DOHH2 (cell line): ENCODE data around the gene DACH1.

Experiments used
- H3F3A ChIP-seq: fragments of 200-600 bp; sonication (generic), shearing (Covaris generic); 2 replicates; pipeline ENCODE4 v1.6.0; 2016; ENCODE audit warnings: antibody characterized with exemption, mild to moderate bottlenecking; ENCODE audit not compliant: control insufficient read depth, insufficient read depth
- H3K27ac ChIP-seq: fragments of 200-600 bp; sonication (generic); 2 replicates; pipeline ENCODE4 v1.5.1; 2014; ENCODE audit warnings: low read depth, mild to moderate bottlenecking, low read length, moderate library complexity
- H3K27me3 ChIP-seq: fragments of 200-600 bp; sonication (generic); 2 replicates; pipeline ENCODE4 v1.6.1; 2014; ENCODE audit warnings: mild to moderate bottlenecking, low read length, mixed read lengths; ENCODE audit not compliant: control insufficient read depth
- H3K36me3 ChIP-seq: fragments of 200-600 bp; sonication (generic); 2 replicates; pipeline ENCODE4 v1.6.1; 2014; ENCODE audit warnings: mild to moderate bottlenecking, low read length, moderate library complexity, mixed read lengths; ENCODE audit not compliant: control insufficient read depth
- H3K4me1 ChIP-seq: fragments of 200-600 bp; sonication (generic); 2 replicates; pipeline ENCODE4 v1.6.1; 2014; ENCODE audit warnings: mild to moderate bottlenecking, low read length, mixed read lengths; ENCODE audit not compliant: control insufficient read depth
- H3K4me2 ChIP-seq: fragments of 200-600 bp; sonication (generic); 2 replicates; pipeline ENCODE4 v1.6.0; 2014; ENCODE audit warnings: mild to moderate bottlenecking, low read length, moderate library complexity
- H3K4me3 ChIP-seq: fragments of 200-600 bp; sonication (generic); 2 replicates; pipeline ENCODE4 v1.5.1; 2014; ENCODE audit warnings: mild to moderate bottlenecking, low read length, mixed read lengths
- H3K79me2 ChIP-seq: fragments of 200-600 bp; sonication (generic); 2 replicates; pipeline ENCODE4 v1.6.1; 2014; ENCODE audit warnings: mild to moderate bottlenecking, low read length, mixed read lengths; ENCODE audit not compliant: control insufficient read depth
- H3K9me2 ChIP-seq: fragments of 200-600 bp; sonication (generic); replicated peaks from 2 replicates; pipeline ENCODE4 v1.6.1; 2014; ENCODE audit warnings: mild to moderate bottlenecking, low read length, mixed read lengths; ENCODE audit not compliant: control insufficient read depth
- H3K9me3 ChIP-seq: fragments of 200-600 bp; sonication (generic); 2 replicates; pipeline ENCODE4 v1.6.1; 2014; ENCODE audit warnings: antibody characterized with exemption, low read length, mixed read lengths; ENCODE audit not compliant: control insufficient read depth, insufficient read depth
- H4K20me1 ChIP-seq: fragments of 200-600 bp; sonication (generic); 2 replicates; pipeline ENCODE4 v1.6.0; 2014; ENCODE audit warnings: low read depth, mild to moderate bottlenecking, antibody characterized with exemption, low read length, moderate library complexity; ENCODE audit not compliant: control insufficient read depth, insufficient read depth
- CTCF ChIP-seq: fragments of 200-600 bp; sonication (generic); IDR thresholded peaks from one replicate; pipeline ENCODE4 v1.5.1; 2014; ENCODE audit warnings: antibody characterized with exemption, mild to moderate bottlenecking, low read depth, low read length; ENCODE audit not compliant: poor library complexity, severe bottlenecking
- EZH2phosphoT487 ChIP-seq: fragments of 200-600 bp; sonication (generic); IDR thresholded peaks from 2 replicates; pipeline ENCODE4 v1.6.1; 2017; ENCODE audit warnings: borderline replicate concordance, mild to moderate bottlenecking, antibody characterized with exemption, low read length, moderate library complexity, mixed read lengths

The DACH1 gene

GRCh38 chr13:71459708-71460107 lies 407.3 kb downstream of the DACH1 start:
- H4K20me1 ChIP-seq = no peaks in the 10 kb centered on the region
- no peak overlapping the region for H3K27ac ChIP-seq
- H3F3A ChIP-seq = no peaks in the 10 kb centered on the region
- TF ChIP-seq EZH2phosphoT487 (no peak), CTCF (no peak)
- no peak overlapping the region for H3K4me2 ChIP-seq
- no peaks in the 10 kb centered on the region for H3K79me2 ChIP-seq
- no peaks in the 10 kb centered on the region for H3K9me3 ChIP-seq
- no peaks in the 10 kb centered on the region for H3K36me3 ChIP-seq
- H3K4me1 ChIP-seq = no peaks in the 10 kb centered on the region
- H3K27me3 ChIP-seq = no peaks in the 10 kb centered on the region
- H3K9me2 ChIP-seq = no peaks in the 10 kb centered on the region
- no peak overlapping the region for H3K4me3 ChIP-seq

GRCh38 chr13:71457645-71458044 lies 409.4 kb downstream of the DACH1 start:
- no peaks in the 10 kb centered on the region for H3K79me2 ChIP-seq
- H3K27ac ChIP-seq = no peak overlapping the region
- no peaks in the 10 kb centered on the region for H3K36me3 ChIP-seq
- no peaks in the 10 kb centered on the region for H3F3A ChIP-seq
- H3K9me2 ChIP-seq = no peaks in the 10 kb centered on the region
- no peaks in the 10 kb centered on the region for H4K20me1 ChIP-seq
- no peaks in the 10 kb centered on the region for H3K9me3 ChIP-seq
- no peak overlapping the region for H3K4me3 ChIP-seq
- no peak overlapping the region for H3K4me2 ChIP-seq
- no peaks in the 10 kb centered on the region for H3K4me1 ChIP-seq
- no peaks in the 10 kb centered on the region for H3K27me3 ChIP-seq
- TF ChIP-seq EZH2phosphoT487 (no peak), CTCF (no peak)

- no peaks in the 10 kb centered on the region for H3F3A ChIP-seq
- no peaks in the 10 kb centered on the region for H3K9me2 ChIP-seq
- H3K4me2 ChIP-seq = no peak overlapping the region
- H3K27me3 ChIP-seq = no peaks in the 10 kb centered on the region
- H3K9me3 ChIP-seq = no peaks in the 10 kb centered on the region
- H3K4me1 ChIP-seq = no peaks in the 10 kb centered on the region
- H3K79me2 ChIP-seq = no peaks in the 10 kb centered on the region
- no peaks in the 10 kb centered on the region for H4K20me1 ChIP-seq
- H3K36me3 ChIP-seq = no peaks in the 10 kb centered on the region
- H3K4me3 ChIP-seq = no peak overlapping the region
- H3K27ac ChIP-seq = no peak overlapping the region
- TF ChIP-seq CTCF (no peak), EZH2phosphoT487 (no peak)
Observed at GRCh38 chr13:71456136-71456535, 410.9 kb downstream of the DACH1 start.

GRCh38 chr13:71454509-71454908 lies 412.5 kb downstream of the DACH1 start:
- H3F3A ChIP-seq = no peaks in the 10 kb centered on the region
- no peaks in the 10 kb centered on the region for H3K9me2 ChIP-seq
- H3K27ac ChIP-seq = no peak overlapping the region
- H3K36me3 ChIP-seq = no peaks in the 10 kb centered on the region
- H4K20me1 ChIP-seq = no peaks in the 10 kb centered on the region
- TF ChIP-seq CTCF (no peak), EZH2phosphoT487 (no peak)
- H3K27me3 ChIP-seq = no peaks in the 10 kb centered on the region
- H3K79me2 ChIP-seq = no peaks in the 10 kb centered on the region
- no peaks in the 10 kb centered on the region for H3K4me1 ChIP-seq
- no peak overlapping the region for H3K4me2 ChIP-seq
- no peak overlapping the region for H3K4me3 ChIP-seq
- H3K9me3 ChIP-seq = no peaks in the 10 kb centered on the region
